Kidney (tissue), 14 donors: Measurements from ENCODE around the gene UBE2L5. TPM values are rescaled to one million over a fixed set of nuclear protein-coding genes. Genes with fewer than 3 reads are reported as not detected.

ENCODE experiments used
- DNase-seq, 5 donors: peaks; one replicate each; pipeline ENCODE4 v3.0.0-alpha.2; 2013 to 2020
- FAIRE-seq: peaks from 2 replicates; lab custom pipeline; 2012; peaks lifted over from hg19 to GRCh38; lab: Jason Lieb, UNC
- H3K27ac ChIP-seq, 2 donors: one replicate each; pipeline ENCODE4 v1.7.0; 2013; ENCODE audit warnings: low read depth in 2 of 2, low read length in 2 of 2, inconsistent platforms in 1 of 2
- H3K27me3 ChIP-seq: one replicate; pipeline ENCODE4 v1.7.1; 2013; ENCODE audit warnings: low read length, inconsistent platforms; ENCODE audit not compliant: control insufficient read depth, insufficient read depth
- H3K36me3 ChIP-seq, 3 donors: one replicate each; pipeline versions ENCODE4 v1.7.0 to v1.7.1; 2013; ENCODE audit warnings: low read length in 3 of 3, control low read depth in 1 of 3, inconsistent platforms in 1 of 3; ENCODE audit not compliant: insufficient read depth in 3 of 3, control insufficient read depth in 2 of 3
- H3K4me1 ChIP-seq, 3 donors: one replicate each; pipeline versions ENCODE4 v1.7.0 to v1.7.1; 2013; ENCODE audit warnings: low read length in 3 of 3, inconsistent platforms in 1 of 3, low read depth in 1 of 3; ENCODE audit not compliant: control insufficient read depth in 2 of 3, insufficient read depth in 2 of 3
- H3K4me3 ChIP-seq, 3 donors: one replicate each; pipeline versions ENCODE4 v1.7.0 to v1.8.1; 2013; ENCODE audit warnings: low read length in 3 of 3, control low read depth in 1 of 3, inconsistent platforms in 1 of 3
- H3K9ac ChIP-seq, 3 donors: one replicate each; pipeline versions ENCODE4 v1.7.0 to v1.7.1; 2013; ENCODE audit warnings: low read length in 3 of 3, control low read depth in 1 of 3, inconsistent platforms in 1 of 3
- H3K9me3 ChIP-seq, 3 donors: one replicate each; pipeline versions ENCODE4 v1.7.0 to v1.7.1; 2013; ENCODE audit warnings: low read length in 3 of 3, control low read depth in 1 of 3, inconsistent platforms in 1 of 3; ENCODE audit not compliant: control insufficient read depth in 2 of 3, insufficient read depth in 1 of 3
- intact Hi-C: fragments of 100-400 bp; cut with DNase I; formaldehyde crosslinking; loops from one replicate; pipeline ENCODE4 v1.11.1; 2022
- polyA plus RNA-seq: library from polyadenylated mRNA; stranded (reverse); fragments of 350-450 nt; fragmentation: Illumina TruSeq; extraction: RNeasy Lipid Tissue Mini Kit (QIAGEN cat#74804); gene quantifications from one replicate; pipeline ENCODE4 v1.2.3, GENCODE V29; 2014; ENCODE audit warnings: low read depth, low replicate concordance; ENCODE audit not compliant: insufficient read depth
- total RNA-seq: library from RNA; stranded (reverse); fragmentation: NEBNext Ultra II Directional; extraction: Animal tissue kit (Norgen Biotek cat#: 25700); gene quantifications from one replicate; pipeline ENCODE4 v1.2.1, GENCODE V29; 2021
- TF ChIP-seq, protein P1 (sequence below): IDR thresholded peaks from 3 replicates; pipeline ENCODE4 v1.5.1; 2012; ENCODE audit warnings: mild to moderate bottlenecking, moderate library complexity, borderline replicate concordance; ENCODE audit not compliant: insufficient read depth; ENCODE audit errors: extremely low read depth
- donor health status: control.
- donor health status: control.
- donor health status: control.
- donor health status: control.
- donor health status: control.
- donor health status: DM: yes; HTN: yes; CAD: no.
- donor health status: Normal renal cell carcinoma (clear cell type).

UBE2L5 gene
- total and polyA plus RNA-seq, 2 donors from 2014 or later, result not detected

DNA sequence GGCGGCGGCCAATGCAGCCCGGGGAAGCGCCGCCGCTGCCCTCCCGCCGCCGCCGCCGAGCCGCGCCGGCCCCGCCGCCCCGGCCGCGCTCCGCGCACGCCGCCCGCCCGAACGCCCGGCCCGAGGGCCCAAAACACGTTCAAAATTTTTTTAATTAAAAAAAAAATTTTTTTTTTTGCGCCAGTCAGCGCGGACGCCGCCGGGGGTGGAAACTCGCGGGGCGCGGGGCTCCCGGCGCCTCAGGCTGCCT lies 43.0 kb downstream of the UBE2L5 start:
- Histone ChIP-seq H3K4me3 (peak overlapping the region in 2 of 3 donors; percentile 63 to 69), H3K9ac (peak overlapping the region in 2 of 3 donors; percentile 69 to 82), H3K27me3 (no peaks in the 10 kb centered on the region), H3K4me1 (peaks cover 4 to 18% (median 9%) of the 10 kb centered on the region in 3 donors), H3K36me3 (peaks cover 0 to 14% (median 4%) of the 10 kb centered on the region in 3 donors), H3K9me3 (no peaks in the 10 kb centered on the region), H3K27ac (peak overlapping the region; percentile 94 to 96)
- DNase-seq, result no peak
- no peak for FAIRE-seq
- TF ChIP-seq, protein P1, sequence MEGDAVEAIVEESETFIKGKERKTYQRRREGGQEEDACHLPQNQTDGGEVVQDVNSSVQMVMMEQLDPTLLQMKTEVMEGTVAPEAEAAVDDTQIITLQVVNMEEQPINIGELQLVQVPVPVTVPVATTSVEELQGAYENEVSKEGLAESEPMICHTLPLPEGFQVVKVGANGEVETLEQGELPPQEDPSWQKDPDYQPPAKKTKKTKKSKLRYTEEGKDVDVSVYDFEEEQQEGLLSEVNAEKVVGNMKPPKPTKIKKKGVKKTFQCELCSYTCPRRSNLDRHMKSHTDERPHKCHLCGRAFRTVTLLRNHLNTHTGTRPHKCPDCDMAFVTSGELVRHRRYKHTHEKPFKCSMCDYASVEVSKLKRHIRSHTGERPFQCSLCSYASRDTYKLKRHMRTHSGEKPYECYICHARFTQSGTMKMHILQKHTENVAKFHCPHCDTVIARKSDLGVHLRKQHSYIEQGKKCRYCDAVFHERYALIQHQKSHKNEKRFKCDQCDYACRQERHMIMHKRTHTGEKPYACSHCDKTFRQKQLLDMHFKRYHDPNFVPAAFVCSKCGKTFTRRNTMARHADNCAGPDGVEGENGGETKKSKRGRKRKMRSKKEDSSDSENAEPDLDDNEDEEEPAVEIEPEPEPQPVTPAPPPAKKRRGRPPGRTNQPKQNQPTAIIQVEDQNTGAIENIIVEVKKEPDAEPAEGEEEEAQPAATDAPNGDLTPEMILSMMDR, result no peak
- intact Hi-C loops, result no loop called here

DNA sequence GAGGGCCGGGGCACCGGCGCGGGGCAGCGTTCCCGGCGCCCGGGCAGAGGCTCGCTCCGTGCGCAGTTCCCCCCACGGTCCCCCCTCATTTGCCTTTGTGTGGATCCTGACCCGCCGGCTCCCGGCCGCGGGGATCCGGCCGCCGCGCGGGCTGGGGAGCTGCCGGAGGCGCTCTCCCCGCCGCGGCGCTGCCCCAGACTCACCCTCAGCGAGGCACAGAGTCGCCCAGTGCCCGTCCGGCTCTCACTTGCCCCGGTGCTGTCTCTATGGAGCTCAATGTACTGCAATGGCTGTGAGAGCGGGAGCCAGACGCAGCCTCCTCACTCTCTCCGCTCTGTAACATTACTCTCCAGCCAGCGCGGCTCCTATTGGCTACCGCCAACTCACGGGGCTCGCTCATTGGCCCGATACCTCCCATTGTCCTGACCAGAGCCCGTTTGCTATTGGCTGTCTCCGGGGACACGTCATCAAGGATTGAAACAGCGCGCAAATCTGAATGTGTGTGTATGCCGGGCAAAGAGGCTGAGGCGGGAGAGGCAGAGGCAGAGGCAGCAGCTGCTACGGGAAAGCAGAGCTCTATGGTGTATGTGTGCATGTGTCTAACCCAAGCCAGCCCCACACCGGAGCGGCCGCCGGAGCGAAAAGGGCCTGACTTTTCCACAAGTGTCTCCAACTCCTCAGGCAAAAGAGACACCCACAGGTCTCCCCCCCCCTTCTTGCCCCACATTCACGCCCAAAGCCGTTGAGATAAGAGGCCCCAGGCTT lies 43.5 kb downstream of the UBE2L5 start, which contains the start of gene HMGB1:
Gene HMGB1 (minus strand): TSS at position 344 of the 765 bp plus-strand sequence. CDS start 2,256 bp downstream, outside the sequence.
- Histone ChIP-seq H3K9me3 (no peaks in the 10 kb centered on the region), H3K36me3 (peaks cover 0 to 14% (median 4%) of the 10 kb centered on the region in 3 donors), H3K9ac (peak within 1 kb of the TSS; percentile 43 to 82 (median 69)), H3K27me3 (no peaks in the 10 kb centered on the region), H3K4me3 (peak within 1 kb of the TSS; percentile 45 to 69 (median 63)), H3K4me1 (peaks cover 4 to 18% (median 9%) of the 10 kb centered on the region in 3 donors), H3K27ac (peak within 1 kb of the TSS; percentile 97 to 99)
- DNase-seq, result peak; percentile 99 to 100 (median 99)
- intact Hi-C loops, result no loop called here
- FAIRE-seq, result peak; percentile 99
- TF ChIP-seq, protein P1, result no peak

DNA sequence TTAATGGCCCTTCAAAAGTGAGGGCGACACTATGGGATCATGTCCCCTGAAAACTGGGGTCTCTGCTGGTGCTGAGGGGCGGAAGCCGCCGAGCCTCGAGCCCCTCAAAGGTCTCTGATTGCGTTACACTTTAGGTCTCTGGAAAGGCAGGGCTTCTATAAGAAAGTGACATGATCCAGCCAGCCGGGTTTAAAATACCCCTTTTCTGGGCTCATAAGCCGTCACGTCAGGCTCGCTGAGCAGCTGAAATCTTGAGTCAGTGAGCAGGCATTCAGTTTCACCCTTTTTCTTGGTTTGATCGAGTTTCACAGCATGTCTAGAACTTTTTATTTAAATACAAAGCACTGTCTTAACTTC lies 44.0 kb downstream of the UBE2L5 start:
- intact Hi-C loops, result no loop called here

More for the DNA sequence above, 44.0 kb downstream of the UBE2L5 start:
- Histone ChIP-seq H3K4me3 (no peak overlapping the region), H3K9me3 (no peaks in the 10 kb centered on the region), H3K27ac (no peak overlapping the region), H3K4me1 (peaks cover 4 to 18% (median 9%) of the 10 kb centered on the region in 3 donors), H3K9ac (no peak overlapping the region), H3K27me3 (no peaks in the 10 kb centered on the region), H3K36me3 (peaks cover 0 to 14% (median 4%) of the 10 kb centered on the region in 3 donors)
- TF ChIP-seq, protein P1, result no peak
- DNase-seq, result peak in 2 of 5 donors; percentile 60 to 69
- no peak for FAIRE-seq
